Activated CD4-positive, alpha-beta T cell treated with anti-CD3 and anti-CD28 coated beads, Interleukin-2, amount 50 U/mL, for 16 hours (primary cell): ENCODE data around the gene ACTR2.
A peak's percentile ranks its signal among the peaks of the same experiment; 100 is the strongest.
"Not testable (repeated sequence)": the region's sequence is repeated elsewhere in the genome, so short reads cannot be mapped to it uniquely, and the experiment has no call there.

Experiments used
- DNase-seq: peaks from one replicate; pipeline ENCODE4 v3.0.0-alpha.2; 2020

The ACTR2 gene

DNA sequence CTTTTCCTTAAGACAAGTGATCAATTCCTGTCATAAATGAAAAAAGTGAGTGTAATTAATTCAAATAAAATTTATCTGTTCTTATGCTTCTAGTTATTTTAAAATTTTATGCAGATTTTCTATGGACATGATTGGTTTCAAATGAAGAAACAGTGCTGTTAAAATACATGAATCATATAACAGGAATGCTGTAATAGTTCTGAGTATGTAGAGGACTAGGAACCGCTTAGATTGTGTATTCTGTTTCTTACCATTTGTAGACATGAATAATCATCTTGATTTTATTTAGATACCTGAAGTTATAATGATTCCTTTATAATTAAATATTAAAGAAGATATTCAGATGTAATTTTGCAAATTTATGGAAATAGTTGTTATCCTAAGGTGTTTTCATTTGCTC is 3.5 kb downstream of the ACTR2 start:
- DNase-seq = no peak

DNA sequence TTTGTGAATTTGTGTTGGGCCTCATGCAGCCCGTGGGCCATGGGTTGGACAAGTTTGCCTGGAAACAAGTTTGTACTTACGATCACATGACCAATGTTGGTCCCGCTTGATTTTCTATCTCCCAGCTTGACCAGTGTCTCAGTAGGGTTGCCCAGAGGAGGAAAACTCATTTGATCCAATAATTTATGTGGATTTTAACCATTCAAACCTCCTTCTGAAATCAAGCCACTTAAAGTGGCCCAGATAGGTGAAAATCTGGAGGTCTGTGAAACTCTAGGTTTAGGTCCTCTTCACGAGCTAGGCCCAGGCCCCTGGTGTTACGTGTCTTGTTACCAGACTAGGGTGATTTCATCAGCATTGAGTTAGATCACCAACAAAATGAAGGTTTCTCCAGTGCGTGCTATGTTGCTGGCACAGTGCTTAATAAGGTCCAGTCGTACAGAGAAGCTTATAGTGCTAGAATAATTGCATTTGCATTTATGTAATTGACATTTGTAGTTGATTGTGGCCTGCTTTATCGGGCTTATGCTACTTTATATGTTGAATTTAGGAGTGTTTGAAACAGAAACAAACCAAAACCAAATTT is 4.4 kb downstream of the ACTR2 start:
- peak; percentile 58 for DNase-seq

DNA sequence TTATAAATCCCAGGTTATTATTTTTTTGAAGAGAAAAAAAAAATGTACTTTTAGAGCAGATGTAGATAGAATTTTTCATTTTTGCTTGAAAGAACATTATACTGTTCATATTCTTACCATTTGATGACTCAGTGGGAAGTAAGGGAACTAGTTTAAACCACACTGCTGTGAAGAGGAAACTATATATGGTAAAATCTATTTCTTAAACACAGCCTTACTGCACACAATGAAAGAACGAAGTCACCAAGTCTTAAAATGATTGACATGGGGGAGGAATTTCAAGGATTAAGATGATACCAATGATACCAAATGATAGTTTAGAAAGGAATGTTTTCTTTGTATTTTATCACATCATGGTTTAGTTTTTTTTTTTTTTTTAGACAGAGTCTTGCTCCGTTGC is 5.0 kb downstream of the ACTR2 start:
- peak; percentile 63 for DNase-seq

DNA sequence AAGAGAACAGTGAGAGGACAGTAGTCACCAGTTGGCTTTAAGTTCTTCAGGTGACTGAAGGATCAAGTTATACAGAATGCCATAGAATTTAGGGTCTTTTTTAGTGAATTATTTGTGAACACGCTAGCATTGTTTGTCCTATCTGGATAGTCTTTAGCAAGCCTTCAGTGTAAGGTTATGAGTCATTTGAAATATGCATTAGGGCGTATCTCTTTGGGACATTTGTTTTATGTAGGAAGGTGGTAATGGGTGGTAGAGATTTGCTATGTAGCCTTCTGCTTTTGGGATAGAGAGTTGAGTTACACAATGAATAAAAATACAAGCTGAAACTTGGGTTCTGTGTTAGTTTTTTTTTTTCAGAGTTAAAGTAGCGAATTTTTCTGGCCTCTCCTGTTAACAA is 13.0 kb downstream of the ACTR2 start:
- DNase-seq = no peak

DNA sequence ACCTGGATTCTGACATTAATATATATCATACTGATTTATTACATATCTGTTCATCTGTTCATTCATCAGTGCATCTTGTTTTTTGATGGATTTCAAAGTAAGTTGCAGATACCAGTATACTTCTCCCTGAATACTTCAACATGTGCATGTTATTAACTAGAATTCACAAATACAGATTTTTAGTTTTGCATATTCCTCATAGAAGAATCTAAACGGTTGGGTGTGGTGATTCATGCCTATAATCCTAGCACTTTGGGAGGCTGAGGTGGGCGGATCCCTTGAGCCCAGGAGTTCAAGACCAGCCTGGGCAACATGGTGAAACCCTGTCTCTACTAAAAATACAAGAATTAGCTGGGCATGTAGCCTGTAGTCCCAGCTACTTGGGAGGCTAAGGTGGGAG is 16.8 kb downstream of the ACTR2 start:
- not testable (repeated sequence) for DNase-seq

DNA sequence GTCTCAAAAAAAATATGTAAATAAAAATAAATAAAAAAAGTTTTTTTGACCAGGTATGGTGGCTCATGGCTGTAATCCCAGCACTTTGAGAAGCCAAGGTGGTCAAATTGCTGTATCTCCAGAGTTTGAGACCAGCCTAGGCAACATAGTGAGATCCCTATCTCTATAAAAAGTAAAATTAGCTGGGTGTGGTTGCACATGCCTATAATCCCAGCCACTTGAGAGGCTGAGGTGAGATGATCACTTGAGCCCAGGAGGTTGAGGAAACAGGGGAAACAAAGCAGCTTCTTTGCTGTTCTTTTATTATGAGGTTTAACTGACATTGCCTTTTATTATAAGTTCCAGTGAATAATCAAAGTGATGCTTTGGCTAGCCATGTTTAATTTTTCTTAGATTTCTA is 25.0 kb downstream of the ACTR2 start:
- DNase-seq = no peak

DNA sequence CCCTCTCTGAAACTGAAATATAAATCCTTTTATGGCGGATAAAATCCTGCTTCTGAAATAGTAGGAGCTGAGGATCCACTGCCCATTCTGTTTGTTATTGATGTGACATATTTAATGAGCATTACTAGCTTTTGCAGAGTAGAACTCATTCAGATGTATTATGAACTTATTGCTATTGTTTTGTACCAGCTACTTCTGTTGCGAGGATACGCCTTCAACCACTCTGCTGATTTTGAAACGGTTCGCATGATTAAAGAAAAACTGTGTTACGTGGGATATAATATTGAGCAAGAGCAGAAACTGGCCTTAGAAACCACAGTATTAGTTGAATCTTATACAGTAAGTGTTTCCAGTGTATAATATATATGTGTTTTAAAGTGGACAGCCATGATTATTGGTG is 27.7 kb downstream of the ACTR2 start:
- no peak for DNase-seq

DNA sequence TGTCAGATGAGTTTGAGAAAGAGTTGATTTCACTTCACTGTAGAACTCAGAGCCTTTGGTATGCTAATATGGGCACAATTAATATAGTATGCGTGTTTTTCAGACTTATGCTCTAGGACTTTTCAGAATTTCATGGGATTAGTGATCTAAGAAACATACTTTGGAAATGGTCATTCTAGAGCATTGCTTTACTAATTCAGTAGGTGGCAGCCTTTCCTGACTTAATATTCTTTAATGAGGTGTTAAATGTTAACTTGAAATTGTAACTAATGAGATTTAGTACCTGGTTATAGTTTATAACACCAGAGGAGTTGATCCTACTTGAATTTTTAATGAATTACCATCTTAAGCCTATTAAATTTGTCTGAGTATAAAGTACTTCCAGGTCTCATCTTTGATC is 28.4 kb downstream of the ACTR2 start:
- DNase-seq = no peak

DNA sequence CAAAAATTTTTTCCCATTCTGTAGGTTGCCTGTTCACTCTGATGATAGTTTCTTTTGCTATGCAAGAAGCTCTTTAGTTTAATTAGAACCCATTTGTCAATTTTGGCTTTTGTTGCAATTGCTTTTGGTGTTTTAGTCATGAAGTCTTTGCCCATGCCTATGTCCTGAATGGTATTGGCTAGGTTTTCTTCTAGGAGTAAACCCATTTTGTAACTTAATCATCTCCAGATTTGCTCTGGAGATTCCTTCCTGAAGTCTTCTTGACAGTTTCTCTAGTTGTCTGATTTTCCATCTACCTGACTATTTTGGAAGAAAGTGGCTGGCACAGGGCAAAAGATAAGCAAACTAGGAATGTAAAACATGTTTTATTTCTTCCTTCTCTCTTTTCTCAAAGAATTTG is 30.2 kb downstream of the ACTR2 start:
- not testable (repeated sequence) for DNase-seq

DNA sequence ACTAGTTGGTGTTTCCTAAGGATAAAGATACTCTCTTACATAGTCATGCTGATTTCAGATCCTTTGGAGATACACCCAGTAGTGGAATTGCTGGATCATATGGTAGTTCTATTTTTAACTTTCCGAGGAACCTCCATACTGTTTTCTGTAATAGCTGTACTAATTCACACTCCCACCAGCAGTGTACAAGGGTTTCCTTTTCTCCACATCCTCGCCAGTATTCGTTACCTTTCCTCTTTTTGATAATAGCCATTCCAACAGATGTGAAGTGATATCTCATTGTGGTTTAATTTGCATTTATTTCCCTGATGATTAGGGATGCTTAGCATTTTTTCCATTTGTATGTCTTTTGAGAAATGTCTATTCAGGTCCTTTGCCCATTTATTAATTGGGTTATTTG is 34.0 kb downstream of the ACTR2 start:
- no peak for DNase-seq

DNA sequence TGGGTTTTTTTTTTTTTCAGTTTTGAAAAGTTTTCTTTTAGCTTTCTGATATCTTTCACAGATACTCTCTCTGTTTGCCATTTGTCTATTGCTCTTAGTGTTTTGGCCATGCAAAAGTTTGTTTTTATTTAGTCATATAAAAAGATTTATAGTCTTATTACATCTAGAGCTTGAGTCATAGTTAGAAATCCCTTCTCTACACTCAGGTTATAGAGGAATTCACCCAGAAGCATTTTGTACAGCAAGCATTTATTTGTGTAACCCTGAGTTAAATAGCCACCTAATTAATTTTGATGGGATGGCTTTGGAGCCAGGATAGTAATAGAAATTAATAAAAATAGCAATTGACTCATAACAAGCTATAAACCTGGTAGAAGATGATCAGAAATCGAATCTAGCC is 35.6 kb downstream of the ACTR2 start:
- no peak for DNase-seq

DNA sequence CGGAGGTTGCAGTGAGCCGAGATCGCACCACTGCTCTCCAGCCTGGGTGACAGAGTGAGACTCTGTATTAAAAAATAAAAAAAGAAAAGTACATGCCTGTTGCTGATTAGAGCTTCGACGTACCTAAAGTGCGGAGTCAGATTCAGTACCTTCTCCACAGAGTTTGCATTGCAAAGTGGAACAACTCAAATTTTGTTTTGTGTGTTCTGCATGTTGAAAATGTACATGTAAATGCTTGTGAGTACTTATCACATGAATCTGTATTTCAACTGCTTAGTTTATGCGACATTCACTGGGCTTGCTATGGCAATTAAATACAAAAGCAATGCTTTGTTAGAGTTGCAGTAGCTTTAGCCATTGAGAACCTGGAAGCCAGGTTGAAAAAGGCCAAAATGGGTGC is 36.4 kb downstream of the ACTR2 start:
- no peak for DNase-seq

DNA sequence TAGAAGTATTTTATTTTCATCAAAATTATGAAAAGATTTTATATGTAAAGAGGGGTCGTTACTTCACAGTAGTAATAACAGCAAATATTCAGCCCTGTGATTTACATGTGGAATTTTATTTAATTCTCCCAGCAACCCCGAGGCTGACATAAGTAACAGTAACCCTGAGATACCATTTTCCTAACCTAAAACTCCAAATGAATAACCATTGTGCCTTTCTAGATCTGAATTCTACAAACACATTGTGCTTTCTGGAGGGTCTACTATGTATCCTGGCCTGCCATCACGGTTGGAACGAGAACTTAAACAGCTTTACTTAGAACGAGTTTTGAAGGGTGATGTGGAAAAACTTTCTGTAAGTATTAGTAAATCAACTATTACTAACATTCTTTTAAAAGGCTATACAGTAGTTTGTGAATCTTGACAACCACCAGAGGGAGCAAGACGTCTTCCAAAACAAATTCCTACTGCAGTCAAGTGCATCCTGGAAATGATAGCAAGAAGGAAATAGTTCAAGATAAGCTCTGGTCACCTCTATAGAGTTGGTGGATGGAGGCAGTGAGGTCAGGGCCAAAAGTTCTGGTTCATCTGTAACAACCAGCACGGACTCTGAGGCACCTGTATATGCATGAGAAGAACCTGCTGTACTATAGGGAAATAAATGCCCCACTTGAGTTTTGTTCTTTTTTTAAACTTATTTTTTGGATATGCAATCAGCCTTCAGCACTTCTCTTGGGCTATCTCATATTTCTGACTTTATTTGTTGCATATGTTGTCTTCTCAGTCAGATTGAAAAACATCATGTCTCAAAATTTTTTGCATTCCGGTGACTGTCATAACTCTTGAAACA is 37.4 kb downstream of the ACTR2 start:
- peak; percentile 24 for DNase-seq

DNA sequence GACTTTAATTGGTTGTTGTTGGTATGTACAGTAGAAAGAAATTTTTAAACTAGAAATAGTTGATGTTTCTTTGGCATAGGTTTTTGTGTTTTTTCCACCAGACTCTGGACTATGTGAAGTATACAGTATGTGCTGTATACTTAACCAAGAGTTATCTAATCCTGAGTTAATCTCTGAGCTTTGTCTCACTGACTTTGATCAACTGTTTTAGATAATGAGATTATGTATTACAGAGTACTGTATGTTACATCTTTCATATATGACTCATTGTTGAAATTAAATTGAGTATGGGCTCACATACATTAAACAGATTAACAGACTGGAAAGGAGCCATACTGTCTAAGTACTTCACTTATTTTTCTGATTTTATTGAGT is 38.0 kb downstream of the ACTR2 start:
- DNase-seq = no peak

DNA sequence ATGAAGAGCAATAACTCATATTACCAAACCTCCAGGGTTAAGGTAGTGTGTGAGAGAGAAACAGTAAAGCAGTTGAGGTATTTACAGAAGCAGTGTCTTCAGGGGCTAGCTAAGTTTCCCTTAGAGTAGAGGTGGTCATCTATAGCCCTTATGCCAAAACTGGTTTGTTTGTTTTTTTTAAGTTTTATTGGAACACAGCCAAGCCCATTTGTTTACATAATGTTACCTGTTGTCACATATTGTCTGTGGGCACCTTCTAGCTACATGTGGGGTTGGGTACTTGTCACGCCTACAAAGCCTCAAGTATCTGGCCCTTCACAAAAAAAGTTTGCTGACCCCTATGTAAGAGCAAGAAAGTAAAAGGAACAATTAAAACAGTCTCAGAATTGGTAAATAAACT is 39.4 kb downstream of the ACTR2 start:
- DNase-seq = no peak

DNA sequence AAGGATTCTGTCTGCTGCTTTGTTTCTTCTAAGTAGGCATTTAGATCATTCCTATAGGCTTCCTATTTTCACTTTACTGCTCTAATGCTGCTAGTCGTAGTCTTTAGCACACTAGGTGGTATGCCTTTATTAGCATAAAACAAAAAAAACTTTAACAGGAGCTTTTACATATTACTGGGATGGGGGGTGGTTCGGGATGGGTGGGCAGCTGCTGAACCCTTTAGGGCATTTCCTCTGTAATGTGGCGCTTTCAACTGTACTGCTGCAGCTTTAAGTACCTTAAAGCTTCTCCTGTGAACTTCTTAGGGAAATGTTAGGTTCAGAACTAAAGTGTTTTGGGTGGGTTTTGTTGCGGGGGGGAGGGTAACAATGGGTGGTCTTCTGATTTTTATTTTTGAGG is 41.3 kb downstream of the ACTR2 start:
- DNase-seq = no peak

DNA sequence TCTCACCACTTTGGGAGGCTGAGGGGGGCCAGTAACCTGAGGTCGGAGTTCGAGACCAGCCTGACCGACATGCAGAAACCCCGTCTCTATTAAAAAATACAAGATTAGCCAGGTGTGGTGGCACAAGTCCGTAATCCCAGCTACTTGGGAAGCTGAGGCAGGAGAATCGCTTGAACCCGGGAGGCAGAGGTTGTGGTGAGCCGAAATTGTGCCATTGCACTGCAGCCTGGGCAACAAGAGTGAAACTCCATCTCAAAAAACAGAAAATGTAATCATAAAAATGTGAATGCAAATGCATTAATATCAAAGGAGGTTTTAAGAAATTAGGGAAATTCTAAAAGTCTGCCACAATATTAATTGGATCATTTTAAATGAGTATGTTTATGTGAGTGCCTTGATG is 45.7 kb downstream of the ACTR2 start:
- no peak for DNase-seq

DNA sequence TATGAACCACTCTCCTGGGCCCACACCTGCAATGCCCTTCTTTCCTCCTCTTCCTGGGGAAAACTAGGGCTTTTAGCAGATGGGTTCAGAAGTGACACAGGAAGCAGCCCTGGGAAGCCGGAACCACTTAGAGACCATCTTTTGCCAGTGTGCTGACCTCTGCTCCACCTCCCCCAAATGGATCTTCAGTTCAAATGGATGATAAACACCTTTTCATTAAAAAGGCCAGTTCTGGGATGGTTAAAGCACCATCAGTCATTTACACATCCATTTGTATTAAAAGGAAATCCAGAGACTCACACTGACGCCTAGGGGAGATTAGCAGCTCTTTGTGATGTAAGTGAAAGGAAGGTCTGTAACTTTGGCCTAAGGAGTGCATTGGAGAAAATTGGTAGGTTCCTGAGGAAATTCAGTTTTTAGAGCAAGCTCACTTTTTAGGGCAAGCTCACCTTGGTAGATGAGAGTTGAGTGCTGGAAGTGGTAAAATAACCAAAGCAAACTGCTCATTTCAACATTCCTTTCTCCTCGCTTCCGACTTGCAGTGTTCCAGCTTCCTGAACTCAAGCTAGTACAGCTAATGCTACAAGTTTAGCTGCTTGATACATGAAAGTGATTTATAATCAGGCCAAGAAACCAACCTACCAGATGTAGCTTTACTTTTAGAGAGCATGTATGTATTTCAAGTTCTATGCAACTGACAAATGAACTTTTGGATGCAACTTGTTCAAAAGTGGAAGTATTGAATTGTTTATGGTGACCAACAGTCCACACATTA is 47.7 kb downstream of the ACTR2 start:
- DNase-seq = no peak

DNA sequence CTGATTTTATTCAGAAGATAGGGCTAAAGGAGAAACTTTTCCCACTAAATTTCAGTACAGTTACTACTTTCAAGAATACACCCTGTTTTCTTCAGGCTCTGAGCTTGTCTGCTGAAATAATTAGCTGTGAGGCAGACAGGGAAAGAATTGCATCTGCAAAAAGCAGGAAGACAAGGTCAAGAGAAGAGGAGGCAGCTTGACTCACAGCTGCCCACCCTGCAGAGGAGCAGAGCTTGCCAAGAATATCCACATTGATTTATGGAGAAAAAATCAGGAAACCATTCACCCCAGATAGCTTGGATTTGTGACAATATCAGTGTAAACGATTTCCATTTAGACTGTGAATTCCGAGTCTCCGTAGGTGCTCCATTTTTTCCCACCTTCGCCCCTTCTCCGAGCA is 49.0 kb downstream of the ACTR2 start:
- no peak for DNase-seq

DNA sequence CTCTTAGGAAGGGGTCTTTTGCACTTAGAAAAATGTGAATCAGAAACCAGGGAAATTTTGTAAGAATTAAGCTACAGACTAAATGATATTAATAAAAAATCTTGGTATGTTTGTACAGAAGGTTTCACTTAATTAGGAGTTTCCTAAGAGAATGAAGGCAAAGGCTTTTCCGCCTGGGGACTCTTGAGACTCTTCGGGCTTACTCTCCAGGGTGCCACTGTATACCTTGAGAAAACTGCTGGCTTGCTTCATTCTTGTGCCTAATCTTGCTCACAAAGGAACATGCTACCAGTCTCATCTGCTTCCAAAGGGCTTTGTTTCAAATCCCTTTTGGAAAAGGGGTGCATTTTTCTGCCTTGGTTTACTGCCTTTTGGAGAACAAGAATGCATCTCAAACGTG is 49.5 kb downstream of the ACTR2 start:
- DNase-seq = no peak

DNA sequence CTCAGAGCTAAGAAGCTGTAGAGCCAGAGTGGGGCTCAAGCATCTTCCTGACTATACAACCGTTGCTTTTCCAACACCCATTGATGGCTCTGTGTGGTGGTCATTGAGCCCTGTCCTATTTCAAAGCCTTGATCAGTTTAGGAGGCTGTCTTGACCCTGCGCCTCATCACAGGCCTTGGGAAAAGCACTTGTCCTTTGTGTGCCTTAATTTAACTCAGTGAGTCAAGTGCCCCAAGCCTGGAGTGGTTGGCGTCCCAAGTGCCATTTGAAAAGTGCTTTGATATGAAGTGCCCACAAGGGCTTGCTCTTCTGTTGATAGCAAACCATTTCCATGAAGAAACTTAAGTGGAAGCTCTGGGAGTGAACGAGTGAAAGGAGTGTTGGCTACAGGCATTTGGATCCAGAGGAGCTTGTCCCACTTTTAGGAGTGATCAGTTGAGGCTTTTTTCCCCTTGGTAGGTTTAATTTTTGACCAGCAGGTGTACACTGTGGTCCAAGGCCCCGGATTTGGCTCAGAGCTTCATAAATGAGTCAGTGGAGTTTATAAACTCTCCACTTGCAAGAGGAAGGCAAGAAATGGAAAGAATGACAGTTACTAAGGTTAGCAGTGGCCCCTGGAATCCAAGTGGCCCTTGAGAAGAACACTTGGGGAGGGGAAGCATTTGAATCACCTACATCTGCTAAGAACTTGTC is 50.3 kb downstream of the ACTR2 start:
- DNase-seq = no peak

DNA sequence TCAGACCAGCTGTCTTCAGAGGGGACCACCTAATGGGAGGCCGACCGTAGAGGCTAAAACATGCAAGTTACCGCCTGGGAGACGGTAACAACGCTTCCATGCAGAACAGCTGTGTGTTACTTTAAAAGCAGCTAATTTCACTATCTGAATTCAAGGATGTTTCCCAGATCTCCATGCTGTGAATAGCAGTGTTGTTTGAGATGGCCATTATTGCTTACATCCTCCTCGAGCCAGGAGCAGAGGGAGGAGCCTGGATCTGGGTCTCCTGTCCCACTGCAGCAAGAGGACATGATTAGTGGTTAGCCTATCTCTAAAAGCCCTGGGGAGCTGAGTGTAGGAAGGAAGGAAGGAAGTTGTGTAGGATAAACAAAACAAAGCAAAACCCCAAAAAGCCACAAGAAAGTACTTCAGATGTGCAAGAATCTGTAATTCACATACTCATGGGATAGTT is 50.9 kb downstream of the ACTR2 start:
- no peak for DNase-seq

DNA sequence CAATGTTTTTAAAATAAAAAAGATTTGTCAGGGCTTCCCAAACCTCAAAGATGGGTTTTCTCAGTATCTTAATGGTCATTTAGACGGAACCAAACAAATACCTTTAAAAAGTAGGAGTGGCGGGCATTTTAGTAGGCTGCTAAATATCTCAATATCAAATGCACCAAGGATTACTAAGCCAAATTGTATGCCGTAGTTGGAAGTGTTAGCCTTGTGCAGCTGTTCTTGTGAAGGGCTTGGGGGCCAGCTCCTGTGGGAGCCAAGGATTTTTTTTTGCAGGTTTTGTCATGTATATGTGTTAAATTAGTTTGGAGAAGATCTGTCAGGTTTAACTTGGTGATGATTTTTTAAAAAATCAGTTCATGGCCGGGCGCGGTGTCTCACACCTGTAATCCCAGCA is 52.1 kb downstream of the ACTR2 start:
- DNase-seq = no peak
